Stimulated activated CD4-positive, alpha-beta T cell treated with anti-CD3 and anti-CD28 coated beads, Interleukin-2, amount 100 ng/mL, for 24 hours (primary cell): ENCODE results near the gene RRP1B.
"Not testable (repeated sequence)": the region's sequence is repeated elsewhere in the genome, so short reads cannot be mapped to it uniquely, and the experiment has no call there.

Source experiments
- DNase-seq, 2 donors: peaks; one replicate each; pipeline ENCODE4 v3.0.0-alpha.2; 2020

The RRP1B gene

GRCh38 chr21:43679951-43680350 is 20.6 kb downstream of the RRP1B start:
- DNase-seq = no peak

- not testable (repeated sequence) for DNase-seq
These were observed 21.1 kb downstream of the RRP1B start for GRCh38 chr21:43680421-43680820.

GRCh38 chr21:43681650-43682049 is 22.3 kb downstream of the RRP1B start:
- no peak for DNase-seq

- DNase-seq = no peak
These were observed 25.1 kb downstream of the RRP1B start for GRCh38 chr21:43684424-43684823.

GRCh38 chr21:43686811-43687565 is 27.6 kb downstream of the RRP1B start:
- DNase-seq = no peak

- DNase-seq = no peak
These were observed 28.4 kb downstream of the RRP1B start for GRCh38 chr21:43687566-43688399.

- no peak for DNase-seq
These were observed 29.5 kb downstream of the RRP1B start for GRCh38 chr21:43688906-43689305.

GRCh38 chr21:43689556-43690337 is 30.4 kb downstream of the RRP1B start:
- DNase-seq = no peak

- no peak for DNase-seq
These were observed 31.0 kb downstream of the RRP1B start for GRCh38 chr21:43690346-43690745.

GRCh38 chr21:43691086-43691795 is 31.9 kb downstream of the RRP1B start:
- DNase-seq = no peak

- no peak for DNase-seq
These were observed 32.4 kb downstream of the RRP1B start for GRCh38 chr21:43691801-43692200.

- DNase-seq = no peak
These were observed 33.6 kb downstream of the RRP1B start for GRCh38 chr21:43692949-43693348.

GRCh38 chr21:43693981-43694380 is 34.6 kb downstream of the RRP1B start:
- no peak for DNase-seq

GRCh38 chr21:43694437-43695079 is 35.2 kb downstream of the RRP1B start:
- no peak for DNase-seq

GRCh38 chr21:43696214-43696613 is 36.9 kb downstream of the RRP1B start:
- DNase-seq = no peak

- no peak for DNase-seq
These were observed 38.6 kb downstream of the RRP1B start for GRCh38 chr21:43697758-43698643.

- not testable (repeated sequence) for DNase-seq
These were observed 40.1 kb downstream of the RRP1B start for GRCh38 chr21:43699492-43699777.

- no peak for DNase-seq
These were observed 40.7 kb downstream of the RRP1B start for GRCh38 chr21:43699933-43700599.

GRCh38 chr21:43701936-43702784 is 42.8 kb downstream of the RRP1B start:
- DNase-seq = no peak

- DNase-seq = no peak
These were observed 43.4 kb downstream of the RRP1B start for GRCh38 chr21:43702785-43703034.
